NCI-H2227 (cell line): Measurements from ENCODE around the gene LTO1.

Source experiments
- DNase-seq: peaks from one replicate; lab custom pipeline; 2025; ENCODE audit not compliant: unreplicated experiment; lab: John Stamatoyannopoulos, UW

The LTO1 gene

DNA sequence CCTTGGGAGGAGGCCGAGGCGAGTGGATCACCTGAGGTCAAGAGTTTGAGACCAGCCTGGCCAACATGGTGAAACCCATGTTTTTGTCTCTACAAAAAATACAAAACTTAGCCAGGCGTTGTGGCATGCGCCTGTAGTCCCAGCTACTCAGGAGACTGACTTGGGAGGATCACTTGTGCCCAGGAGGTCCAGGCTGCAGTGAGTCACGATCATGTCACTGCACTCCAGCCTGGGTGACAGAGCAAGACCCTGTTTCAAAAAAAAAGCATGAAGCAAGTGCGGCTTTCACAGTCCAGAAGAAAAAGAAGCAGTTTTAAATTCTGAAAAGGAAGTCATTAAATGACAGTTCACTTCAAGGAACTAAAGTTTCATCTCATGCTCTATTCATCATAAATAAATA, 7.1 kb upstream of the LTO1 start:
- no peak for DNase-seq

DNA sequence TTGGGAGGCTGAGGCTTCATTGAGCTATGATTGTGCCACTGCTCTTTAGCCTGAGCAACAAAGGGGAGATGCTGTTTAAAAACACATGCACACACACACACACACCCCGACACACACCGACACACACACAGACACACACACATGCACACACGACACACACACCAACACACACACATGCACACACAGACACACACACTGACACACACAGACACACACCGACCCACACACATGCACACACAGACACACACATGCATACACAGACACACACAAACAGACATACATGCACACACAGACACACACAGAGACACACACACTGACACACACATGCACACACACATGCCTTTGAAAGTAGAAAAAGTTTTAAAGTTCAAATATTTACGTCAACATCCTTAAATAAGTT, 5.5 kb upstream of the LTO1 start:
- DNase-seq = no peak

- DNase-seq = no peak
Measured at GRCh38 chr11:69677749-69678148, 2.6 kb upstream of the LTO1 start.

GRCh38 chr11:69674267-69674885, 777 bp downstream of the LTO1 start:
- DNase-seq = peak; percentile 56

DNA sequence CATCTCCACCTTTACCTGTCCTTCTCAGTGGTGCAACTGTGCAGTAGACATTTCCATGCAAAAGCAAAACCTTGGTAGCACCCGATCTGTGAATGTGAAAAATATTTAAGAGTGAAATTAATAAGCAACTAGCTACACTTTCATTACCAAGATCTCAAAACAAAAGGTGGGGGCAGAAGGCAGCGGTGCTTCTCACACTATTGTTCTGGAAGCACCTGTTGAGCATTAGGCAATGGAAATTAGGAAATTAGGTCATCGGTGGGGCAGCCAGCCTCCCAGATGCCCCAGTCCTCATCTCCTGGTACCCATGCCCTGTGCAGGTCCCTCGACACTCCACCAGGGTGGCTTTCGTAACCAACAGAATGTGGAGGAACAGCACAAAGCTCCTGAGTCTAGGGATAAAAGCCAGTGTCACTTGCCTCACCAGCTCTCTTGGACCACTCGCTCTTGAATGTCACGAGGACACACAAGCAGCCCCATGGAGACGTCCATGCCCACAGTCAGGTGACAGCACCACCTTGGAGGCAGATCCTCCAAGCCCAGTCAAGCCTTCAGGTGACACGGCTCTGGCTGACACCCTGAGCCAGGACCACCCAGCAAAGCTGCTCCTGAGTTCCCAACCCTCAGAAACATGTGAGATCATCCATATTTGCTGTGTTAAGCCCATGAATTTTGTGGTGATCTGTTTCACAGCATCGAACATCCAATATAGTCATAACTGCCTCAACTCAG, 3.3 kb downstream of the LTO1 start:
- no peak for DNase-seq

DNA sequence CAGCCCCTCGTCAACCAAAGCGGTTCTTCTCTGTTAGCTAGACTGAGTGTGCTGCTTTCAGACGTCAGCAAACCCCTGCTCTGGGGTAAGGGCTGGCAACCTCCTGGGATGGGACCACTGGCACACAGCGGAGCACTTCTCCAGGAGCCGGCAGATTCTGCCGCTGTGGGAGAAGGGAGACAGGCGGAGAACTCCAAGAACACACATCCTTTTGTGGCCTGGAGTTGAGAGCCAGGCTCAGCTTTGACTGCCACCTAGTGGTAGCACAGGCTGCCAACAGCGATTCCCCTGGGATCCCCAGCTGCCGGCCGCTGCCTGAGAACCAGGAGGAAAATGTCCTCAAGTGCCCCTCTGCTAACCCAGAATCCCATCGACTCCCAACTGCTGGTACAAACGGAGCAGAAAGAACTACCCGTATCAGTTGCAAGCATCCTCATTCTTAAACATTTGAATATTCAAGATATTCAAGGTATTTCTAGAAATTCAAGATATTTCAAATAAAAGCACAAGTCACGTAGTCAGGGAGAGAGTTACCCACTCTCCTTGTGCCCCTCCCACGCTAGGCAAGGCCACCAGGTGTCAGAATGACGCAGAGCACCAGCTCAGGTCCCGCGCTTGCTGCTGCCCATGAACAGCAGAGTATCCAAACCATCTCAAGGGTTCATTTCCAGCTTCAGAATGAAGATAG, 4.9 kb downstream of the LTO1 start:
- peak; percentile 91 for DNase-seq

- no peak for DNase-seq
Measured at GRCh38 chr11:69669486-69669885, 5.7 kb downstream of the LTO1 start.

GRCh38 chr11:69667619-69668604, 7.2 kb downstream of the LTO1 start:
- no peak for DNase-seq

- DNase-seq = no peak
Measured at GRCh38 chr11:69666752-69667536, 8.2 kb downstream of the LTO1 start.

- DNase-seq = no peak
Measured at GRCh38 chr11:69666261-69666660, 8.9 kb downstream of the LTO1 start.

DNA sequence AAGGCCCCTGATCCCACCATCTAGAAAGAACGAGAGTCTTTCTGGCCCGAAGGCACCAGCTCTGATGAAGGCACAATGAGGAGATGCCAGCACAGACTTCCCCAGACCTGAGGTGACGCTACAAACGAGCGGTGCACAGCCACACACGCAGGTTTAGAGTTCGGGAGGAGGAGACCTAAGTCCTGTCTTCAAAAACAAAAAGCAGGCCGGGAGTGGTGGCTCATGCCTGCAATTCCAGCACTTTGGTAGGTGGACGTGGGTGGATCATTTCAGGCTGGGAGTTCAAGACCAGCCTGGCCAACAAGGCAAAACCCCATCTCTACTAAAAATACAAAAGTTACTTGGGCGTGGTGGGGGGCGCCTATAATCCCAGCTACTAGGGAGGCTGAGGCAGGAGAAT, 9.5 kb downstream of the LTO1 start:
- DNase-seq = no peak

GRCh38 chr11:69664901-69665300, 10.3 kb downstream of the LTO1 start:
- DNase-seq = no peak

GRCh38 chr11:69664103-69664775, 10.9 kb downstream of the LTO1 start:
- DNase-seq = no peak

GRCh38 chr11:69663326-69663725, 11.8 kb downstream of the LTO1 start:
- no peak for DNase-seq

DNA sequence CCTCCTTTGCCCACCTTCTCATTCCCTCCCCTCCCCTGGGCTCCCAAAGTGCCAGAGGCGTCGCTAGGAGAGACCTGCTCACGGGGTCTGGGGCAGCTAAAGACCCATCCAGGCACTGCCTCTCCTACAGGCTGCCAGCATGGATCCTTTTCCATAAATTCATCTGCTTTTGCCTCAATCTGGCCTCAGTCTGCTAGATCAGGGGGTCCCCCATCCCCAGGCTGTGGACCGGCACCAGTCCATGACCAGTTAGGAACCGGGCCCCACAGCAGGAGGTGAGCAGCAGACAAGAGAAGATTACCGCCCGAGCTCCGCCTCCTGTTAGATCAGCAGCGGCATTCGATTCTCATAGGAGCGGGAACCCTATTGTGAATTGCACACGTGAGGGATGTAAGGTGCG, 12.3 kb downstream of the LTO1 start:
- no peak for DNase-seq

DNA sequence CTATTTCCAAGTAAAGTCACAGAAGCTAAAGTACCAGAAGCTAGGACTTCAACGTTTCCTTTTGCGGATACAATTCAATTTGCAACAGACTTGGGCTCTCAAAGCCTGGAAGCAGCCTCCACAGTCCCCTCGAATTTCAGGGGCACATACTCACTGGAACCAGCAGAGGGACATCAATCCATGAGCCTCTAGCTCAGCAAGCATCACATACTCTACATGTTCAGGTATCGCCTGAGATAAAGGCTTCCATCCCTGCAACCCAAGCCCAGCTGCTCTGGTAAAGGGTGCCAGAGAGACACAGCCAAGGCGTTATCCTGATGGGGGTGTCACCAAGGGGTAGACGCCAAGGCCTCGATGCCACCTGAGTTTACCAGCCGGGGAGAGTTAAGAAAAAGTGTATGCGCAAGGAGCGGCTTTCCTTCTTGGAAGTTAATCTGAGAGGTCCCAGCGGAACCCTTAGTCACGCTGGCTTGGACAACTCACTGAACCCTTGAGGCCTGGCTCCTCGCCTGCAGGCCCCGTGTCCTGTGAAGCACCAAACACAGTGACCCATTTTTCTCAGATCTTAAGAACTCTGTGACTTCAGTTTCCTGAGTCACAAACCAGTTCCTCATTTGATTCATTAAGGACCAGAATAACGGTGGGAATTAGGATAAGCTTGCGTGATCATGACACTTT, 13.0 kb downstream of the LTO1 start:
- no peak for DNase-seq

DNA sequence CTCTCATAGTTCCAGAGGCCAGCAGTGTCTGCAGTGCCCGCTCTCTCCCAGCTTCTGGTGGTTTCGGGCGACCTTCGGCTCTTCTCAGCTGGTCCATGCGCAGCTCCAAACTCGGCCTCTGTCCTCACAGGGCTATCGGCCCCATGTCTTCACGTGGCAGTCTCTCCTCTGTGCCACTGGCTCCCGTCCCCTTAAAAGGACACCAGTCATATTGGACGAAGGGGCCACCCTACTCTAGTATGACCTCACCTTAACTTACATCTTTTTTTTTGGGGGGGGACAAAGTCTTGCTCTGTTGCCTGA, 13.8 kb downstream of the LTO1 start:
- no peak for DNase-seq

GRCh38 chr11:69660001-69660500, 15.1 kb downstream of the LTO1 start:
- DNase-seq = no peak

- DNase-seq = no peak
Measured at GRCh38 chr11:69659591-69659990, 15.6 kb downstream of the LTO1 start.
